Coronary artery (tissue), 2 donors: Measurements from ENCODE around the gene C1QTNF6.
"Not testable (repeated sequence)": the region's sequence is repeated elsewhere in the genome, so short reads cannot be mapped to it uniquely, and the experiment has no call there.

Source experiments
- DNase-seq: peaks from one replicate; pipeline ENCODE4 v3.0.0-alpha.2; 2017; ENCODE audit warnings: low spot score
- H3K27ac ChIP-seq, 2 donors: fragments of 200-600 bp; sonication (generic); one replicate each; pipeline ENCODE4 v1.5.1; 2016 to 2019
- H3K4me3 ChIP-seq: fragments of 200-600 bp; sonication (generic); 2 replicates; pipeline ENCODE4 v1.5.1; 2016; ENCODE audit warnings: mild to moderate bottlenecking, moderate library complexity
- TF ChIP-seq, protein P1 (sequence below): fragments of 200-600 bp; sonication (generic); IDR thresholded peaks from one replicate; pipeline ENCODE4 v1.5.1; 2019; ENCODE audit warnings: antibody characterized with exemption

C1QTNF6 gene

DNA sequence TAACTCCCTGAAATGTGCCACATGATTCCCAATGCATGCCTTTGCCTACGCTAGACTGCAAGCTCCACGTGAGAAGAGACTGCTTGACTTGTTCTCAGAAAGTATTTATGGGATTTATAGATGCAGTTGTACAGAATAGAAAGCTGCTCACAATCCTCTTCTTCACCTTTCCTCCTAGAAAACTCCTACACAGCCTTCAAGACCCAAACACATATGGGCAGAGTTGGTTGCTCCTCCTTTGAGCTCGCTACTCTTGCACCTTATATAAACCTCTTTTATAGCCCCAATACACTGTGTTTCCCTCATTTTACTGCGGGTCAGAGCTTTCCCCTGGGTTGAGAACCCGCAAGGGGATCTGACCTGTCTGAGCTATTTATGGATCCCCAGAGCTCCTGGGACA lies 16.4 kb downstream of the C1QTNF6 start:
- TF ChIP-seq, protein P1, sequence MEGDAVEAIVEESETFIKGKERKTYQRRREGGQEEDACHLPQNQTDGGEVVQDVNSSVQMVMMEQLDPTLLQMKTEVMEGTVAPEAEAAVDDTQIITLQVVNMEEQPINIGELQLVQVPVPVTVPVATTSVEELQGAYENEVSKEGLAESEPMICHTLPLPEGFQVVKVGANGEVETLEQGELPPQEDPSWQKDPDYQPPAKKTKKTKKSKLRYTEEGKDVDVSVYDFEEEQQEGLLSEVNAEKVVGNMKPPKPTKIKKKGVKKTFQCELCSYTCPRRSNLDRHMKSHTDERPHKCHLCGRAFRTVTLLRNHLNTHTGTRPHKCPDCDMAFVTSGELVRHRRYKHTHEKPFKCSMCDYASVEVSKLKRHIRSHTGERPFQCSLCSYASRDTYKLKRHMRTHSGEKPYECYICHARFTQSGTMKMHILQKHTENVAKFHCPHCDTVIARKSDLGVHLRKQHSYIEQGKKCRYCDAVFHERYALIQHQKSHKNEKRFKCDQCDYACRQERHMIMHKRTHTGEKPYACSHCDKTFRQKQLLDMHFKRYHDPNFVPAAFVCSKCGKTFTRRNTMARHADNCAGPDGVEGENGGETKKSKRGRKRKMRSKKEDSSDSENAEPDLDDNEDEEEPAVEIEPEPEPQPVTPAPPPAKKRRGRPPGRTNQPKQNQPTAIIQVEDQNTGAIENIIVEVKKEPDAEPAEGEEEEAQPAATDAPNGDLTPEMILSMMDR, result no peak
- H3K27ac ChIP-seq, result no peak overlapping the region
- no peak for DNase-seq

DNA sequence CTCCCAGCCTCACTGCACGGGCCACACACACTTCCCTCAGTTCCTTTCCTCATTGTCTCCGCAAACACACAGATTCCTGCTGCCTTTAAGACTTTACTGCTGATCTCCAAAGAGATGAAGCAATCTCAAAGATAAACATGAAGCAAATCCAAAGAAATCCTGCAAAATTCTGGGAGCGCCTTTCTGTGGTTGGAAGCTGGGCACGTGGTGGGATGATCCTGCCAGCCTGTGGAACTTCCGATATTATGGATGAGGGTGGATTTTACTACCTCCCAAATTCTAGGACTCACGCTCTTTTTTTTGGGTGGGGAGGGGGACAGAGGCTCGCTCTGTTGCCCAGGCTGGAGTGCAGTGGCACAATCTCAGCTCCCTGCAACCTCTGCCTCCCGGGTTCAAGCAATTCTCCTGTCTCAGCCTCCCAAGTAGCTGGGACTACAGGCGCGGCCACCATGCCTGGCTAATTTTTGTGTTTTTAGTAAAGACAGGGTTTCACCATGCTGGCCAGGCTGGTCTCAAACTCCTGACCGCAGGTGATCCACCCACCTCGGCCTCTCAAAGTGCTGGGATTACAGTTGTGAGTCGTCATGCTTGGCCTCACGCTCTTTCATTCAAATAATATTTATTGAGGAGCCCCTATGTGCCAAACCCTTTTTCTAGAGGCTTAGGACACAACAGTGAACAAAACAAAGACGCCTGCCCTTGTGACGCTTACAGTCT lies 17.2 kb downstream of the C1QTNF6 start:
- H3K27ac ChIP-seq, H3K4me3 ChIP-seq: not testable (repeated sequence)
- peak; percentile 40 for DNase-seq

More for the DNA sequence above, 16.4 kb downstream of the C1QTNF6 start:
- no peak overlapping the region for H3K4me3 ChIP-seq

DNA sequence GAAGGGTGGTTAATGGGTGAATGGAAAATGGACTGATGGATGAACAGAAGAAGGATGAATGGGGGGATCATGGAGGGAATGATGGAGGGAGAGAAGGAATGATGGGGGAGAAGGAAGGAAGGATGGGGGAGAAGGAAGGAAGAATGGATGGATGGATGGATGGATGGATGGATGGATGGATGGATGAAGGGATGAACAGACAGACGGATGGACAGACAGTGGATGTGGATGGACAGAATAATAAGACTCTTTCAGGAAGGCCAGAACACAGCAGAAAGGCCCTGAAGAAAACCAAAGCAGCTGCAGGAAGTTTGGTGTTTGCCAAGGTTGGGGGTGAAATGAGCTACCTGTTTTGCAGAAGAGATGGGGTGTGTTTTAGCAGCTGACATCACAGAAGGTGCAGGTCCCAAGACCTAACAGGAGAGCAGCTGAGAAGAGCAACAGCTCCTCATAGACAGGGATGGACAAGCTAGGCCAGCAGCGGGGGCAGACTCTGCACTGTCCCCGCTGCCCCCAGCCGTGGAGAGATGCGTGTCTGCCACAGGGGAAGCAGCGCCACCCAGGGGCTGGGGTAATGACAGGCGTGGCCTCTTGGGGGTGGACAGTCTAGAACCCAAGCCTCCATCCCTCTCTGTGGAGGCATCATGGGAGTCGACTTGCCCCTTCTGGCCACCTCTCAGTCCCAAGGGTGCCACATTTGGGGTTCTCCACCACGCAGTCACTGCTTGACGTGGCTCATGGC lies 17.9 kb downstream of the C1QTNF6 start:
- Histone ChIP-seq H3K27ac (no peak overlapping the region), H3K4me3 (no peak overlapping the region)
- TF ChIP-seq, protein P1, result no peak
- peak; percentile 50 for DNase-seq

DNA sequence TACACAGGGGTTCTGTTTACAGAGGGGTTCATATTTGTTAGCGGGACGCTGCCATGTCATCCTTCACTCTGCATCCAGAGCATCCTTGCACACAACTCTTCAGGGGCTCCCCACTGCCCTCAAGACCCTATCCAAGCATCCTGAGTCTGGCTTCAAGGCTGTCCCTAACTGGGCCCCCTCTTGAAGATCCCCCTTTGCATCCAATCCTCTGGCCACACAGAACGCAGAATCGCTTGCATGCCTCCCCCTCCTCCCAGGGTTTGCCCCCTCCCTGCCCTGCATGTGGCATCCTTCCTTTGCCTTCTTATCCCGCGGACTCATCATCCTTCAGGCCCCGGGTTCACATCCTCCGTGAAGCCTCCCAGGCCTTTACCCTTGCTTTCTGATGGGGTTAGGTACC lies 18.6 kb downstream of the C1QTNF6 start:
- DNase-seq, result peak; percentile 56
- no peak overlapping the region for H3K27ac ChIP-seq
- no peak overlapping the region for H3K4me3 ChIP-seq
- TF ChIP-seq, protein P1, result no peak

DNA sequence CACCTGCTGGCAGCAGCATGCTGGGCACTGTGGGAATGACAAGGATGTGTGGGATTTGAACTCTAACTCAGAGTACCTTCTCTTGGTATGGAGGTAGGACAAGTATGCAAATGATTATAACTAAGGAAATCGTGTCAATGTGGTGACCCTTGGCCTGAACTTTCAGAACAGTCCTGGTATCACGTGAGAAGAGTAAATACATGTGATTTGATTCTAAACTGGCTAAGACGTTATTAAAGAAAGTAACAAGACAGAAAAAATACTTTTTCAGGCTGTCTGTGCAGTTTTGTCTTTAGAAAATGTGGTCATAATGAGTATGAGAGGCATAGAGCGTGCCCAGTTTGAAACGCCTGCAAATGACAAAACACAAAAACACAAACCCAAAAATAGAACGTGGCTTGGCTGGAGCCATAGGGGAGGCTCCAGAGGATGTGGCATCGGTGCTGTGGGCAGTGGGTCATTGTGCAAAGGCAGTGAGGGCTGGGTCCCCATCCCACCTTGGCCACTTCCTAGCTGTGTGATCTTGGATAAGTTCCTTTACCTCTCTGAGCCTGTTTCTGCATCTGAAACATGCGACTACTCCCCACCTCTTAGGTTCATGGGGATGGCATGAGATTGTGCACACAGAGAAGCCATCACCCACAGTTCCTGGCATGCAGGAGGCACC lies 19.9 kb downstream of the C1QTNF6 start:
- no peak for DNase-seq
- no peak overlapping the region for H3K27ac ChIP-seq

DNA sequence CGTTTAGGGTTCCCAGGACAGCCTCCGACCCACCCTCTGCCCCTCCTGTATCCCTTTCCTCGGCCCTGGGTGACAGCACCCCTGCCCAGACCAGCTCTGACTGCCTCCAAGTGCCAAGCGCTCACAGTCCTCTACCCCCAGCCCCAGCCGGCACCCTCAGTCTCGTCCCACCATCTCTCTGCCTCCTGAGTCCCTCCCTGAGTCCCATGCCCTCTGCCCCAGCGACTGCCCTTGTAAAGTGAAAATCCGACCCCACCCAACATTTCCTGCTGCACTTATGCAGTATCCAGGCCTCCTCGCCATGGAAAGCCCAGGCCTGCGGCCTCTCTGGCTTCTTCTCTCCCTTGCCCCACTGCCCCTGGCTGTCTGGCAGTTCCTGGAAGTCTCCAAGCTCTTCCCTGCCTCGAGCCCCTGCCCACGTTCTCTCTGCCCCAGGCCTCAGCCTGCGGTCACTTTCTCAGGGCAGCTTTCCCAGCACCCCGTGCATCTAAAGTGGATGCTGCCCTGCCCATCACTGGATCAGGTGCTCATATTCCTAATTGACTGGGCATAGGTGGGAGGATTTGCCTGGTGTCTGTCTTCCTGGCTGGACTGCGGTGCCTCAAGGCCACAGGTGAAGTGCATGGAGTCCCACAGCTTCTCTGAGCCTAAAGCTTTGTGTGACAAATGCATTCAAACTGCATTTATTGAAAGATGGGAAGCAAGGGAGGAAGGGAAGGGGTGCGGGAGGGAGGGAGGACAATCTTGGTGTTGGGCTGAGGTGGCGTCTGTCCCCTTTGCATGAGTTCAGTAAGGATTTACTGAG lies 20.7 kb downstream of the C1QTNF6 start:
- TF ChIP-seq, protein P1, result no peak
- peak overlapping the region in 1 of 2 donors; percentile 17 for H3K27ac ChIP-seq
- no peak overlapping the region for H3K4me3 ChIP-seq
- no peak for DNase-seq

More for the DNA sequence above, 19.9 kb downstream of the C1QTNF6 start:
- TF ChIP-seq, protein P1, result no peak
- no peak overlapping the region for H3K4me3 ChIP-seq

DNA sequence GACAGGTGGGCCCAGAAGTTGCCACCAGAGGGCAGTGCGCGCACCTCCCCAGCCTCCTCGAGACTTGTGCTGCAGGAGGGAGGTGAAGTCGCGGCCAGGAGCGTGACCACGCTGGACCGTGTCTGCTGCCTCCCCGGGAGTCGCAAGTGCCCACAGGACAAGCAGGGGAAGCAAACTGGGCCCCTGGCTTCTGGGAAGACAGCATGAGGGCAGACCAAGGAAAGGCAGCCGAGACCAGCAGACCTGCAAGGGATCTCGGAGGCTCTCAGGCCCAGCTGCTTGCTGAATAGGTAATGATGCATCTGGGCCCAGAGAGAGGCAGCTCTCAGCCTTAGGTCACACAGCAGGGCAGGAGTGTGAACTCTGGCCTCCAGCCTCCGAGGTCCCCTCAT lies 21.4 kb downstream of the C1QTNF6 start:
- peak overlapping the region; percentile 23 for H3K4me3 ChIP-seq
- DNase-seq, result peak; percentile 85
- peak overlapping the region in 1 of 2 donors; percentile 17 for H3K27ac ChIP-seq
- TF ChIP-seq, protein P1, result peak; percentile 95
